Epidermal melanocyte (primary cell): ENCODE data around the gene USF2.

Source experiments
- DNase-seq: peaks from one replicate; pipeline ENCODE4 v3.0.0; 2011; ENCODE audit warnings: low spot score; ENCODE audit not compliant: insufficient read length

The USF2 gene

DNA sequence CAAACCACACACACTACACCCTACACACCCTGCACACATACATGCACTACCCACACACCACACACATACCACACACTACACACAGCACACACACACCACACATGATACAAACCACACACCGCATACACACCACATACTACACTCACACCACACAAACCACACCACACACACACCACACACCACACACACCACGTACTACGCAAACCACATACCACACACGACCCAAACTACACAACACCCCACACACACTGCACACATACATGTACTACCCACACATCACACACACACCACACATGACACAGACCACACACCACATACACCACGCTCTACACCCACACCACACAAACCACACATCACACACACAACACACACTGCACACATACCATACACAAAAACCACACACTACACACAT lies 29.8 kb downstream of the USF2 start:
- no peak for DNase-seq

DNA sequence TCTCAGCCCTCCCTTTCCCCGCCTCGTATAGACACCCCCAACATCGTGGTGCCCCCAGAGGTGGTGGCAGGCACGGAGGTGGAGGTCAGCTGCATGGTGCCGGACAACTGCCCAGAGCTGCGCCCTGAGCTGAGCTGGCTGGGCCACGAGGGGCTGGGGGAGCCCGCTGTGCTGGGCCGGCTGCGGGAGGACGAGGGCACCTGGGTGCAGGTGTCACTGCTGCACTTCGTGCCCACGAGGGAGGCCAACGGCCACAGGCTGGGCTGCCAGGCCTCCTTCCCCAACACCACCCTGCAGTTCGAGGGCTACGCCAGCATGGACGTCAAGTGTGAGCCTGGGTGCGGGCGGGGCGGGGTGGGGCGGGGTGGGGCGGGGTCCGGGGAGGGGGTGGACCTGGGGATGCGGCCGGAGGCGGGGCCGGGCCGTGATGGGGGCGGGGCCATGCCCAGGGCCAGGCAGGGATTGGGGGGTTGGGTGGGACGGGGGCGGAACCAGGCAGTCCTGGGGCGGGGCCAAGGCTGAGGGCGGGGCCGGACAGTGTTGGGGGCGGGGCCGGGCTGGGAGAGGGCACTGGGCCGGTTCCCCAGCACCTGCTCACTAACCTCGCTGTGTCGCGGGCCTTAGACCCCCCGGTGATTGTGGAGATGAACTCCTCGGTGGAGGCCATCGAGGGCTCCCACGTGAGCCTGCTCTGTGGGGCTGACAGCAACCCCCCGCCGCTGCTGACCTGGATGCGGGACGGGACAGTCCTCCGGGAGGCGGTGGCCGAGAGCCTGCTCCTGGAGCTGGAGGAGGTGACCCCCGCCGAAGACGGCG lies 31.0 kb downstream of the USF2 start:
- DNase-seq: no peak

DNA sequence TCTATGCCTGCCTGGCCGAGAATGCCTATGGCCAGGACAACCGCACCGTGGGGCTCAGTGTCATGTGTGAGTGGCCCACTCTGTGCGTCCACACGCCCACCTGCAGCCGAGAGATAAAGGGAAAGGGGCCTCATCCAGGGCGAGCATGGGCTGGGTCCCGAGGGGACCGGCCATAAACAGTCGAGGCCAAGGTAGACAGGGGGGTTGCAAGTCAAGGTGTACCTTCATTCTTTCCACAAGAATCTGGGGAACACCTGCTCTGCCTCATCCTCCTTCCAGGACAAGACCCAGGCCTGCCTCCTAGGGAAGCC lies 31.5 kb downstream of the USF2 start:
- no peak for DNase-seq

- DNase-seq: no peak
Measured at GRCh38 chr19:35301961-35302360, 33.2 kb downstream of the USF2 start.

DNA sequence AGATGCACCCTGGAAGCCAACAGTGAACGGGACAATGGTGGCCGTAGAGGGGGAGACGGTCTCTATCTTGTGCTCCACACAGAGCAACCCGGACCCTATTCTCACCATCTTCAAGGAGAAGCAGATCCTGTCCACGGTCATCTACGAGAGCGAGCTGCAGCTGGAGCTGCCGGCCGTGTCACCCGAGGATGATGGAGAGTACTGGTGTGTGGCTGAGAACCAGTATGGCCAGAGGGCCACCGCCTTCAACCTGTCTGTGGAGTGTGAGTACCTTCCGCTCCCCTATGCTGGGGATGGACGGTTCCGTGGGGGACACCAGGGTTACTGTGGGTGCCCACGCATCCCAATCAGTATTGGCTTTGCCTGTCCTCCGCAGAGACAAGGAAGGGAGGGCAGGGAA lies 33.7 kb downstream of the USF2 start:
- DNase-seq: no peak

- DNase-seq: no peak
Measured at GRCh38 chr19:35303357-35303915, 34.7 kb downstream of the USF2 start.

DNA sequence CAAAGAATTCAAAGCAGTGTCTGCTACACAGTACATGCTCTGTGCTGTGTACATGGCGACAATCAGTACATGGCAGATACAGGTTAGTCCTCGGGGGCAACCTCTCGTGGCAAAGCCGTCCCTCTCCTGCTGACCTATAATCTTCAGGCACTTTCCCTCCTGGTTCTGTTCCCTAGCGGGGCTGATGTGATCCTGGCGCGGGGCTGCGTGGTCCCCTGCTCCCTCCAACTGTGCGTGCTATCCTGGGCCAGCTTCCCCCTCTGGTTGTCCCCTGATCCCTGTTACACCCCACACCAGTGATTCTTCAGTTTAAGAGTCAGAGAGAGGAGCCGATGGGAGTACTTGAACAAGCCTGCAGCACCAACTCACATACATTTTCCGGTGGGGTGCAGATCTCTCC lies 35.3 kb downstream of the USF2 start:
- no peak for DNase-seq

GRCh38 chr19:35305181-35305580 lies 36.4 kb downstream of the USF2 start:
- DNase-seq: no peak

- DNase-seq: no peak
Measured at GRCh38 chr19:35306473-35307246, 37.9 kb downstream of the USF2 start.

GRCh38 chr19:35307931-35308330 lies 39.2 kb downstream of the USF2 start:
- no peak for DNase-seq

DNA sequence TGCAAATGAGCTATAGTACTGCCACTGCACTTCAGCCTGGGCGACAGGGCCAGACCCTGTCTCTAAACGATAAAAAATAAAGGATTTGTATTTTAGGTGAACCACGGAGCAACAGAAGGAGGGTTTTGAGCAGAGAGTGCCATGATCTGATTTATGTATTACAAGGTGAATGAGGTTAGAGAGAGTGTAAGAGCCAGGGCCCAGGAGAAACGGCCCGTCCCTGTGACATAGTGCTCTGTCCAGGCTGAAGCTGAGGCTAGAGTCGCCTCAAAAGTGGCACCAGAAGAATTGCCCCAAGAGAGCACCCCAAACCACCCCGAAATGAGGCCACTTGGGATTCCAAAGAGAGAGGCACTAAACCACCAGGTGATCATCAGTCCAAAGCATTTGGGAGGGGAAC lies 40.1 kb downstream of the USF2 start:
- DNase-seq: no peak

DNA sequence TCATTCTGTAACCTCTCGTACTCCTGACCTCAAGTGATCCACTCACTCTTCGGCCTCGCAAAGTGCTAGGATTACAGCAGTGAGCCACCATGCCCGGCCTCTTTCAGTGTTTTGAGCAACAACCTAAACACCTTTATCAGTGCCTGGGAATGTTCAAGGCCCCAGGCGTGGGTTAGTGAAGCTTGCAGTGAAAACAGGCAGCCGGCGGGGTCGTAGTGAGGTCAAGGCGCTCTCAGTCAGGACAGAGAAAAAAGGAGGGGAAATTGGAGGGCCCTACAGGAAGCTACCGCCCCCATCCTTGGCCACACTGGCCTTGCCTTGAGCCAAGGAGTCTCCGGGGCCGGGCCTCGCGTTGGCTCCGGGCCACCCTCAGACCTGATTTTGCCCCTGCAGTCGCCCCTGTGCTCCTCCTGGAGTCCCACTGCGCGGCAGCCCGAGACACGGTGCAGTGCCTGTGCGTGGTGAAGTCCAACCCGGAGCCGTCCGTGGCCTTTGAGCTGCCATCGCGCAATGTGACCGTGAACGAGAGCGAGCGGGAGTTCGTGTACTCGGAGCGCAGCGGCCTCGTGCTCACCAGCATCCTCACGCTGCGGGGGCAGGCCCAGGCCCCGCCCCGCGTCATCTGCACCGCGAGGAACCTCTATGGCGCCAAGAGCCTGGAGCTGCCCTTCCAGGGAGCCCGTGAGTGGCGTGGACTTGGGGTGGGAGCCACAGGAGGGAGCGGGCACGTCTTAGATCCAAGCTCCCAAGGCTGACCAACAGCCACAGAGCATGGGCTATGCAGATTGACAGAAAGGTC lies 40.9 kb downstream of the USF2 start:
- no peak for DNase-seq

DNA sequence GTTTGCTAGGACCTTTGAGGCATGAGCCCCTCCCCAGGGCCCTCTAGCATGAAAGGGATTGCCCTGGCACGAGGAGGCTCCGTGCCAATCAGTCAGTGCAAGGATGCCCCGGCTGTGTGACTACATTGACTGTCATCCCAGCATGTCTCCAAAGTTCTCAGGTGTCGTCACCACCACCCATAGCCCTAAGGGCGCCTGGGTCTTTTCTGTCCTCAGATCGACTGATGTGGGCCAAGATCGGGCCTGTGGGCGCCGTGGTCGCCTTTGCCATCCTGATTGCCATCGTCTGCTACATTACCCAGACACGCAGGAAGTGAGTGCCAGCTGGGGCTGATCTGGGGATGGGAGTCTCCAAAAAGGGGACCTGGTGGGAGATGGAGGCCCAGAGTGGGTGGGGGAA lies 41.6 kb downstream of the USF2 start:
- DNase-seq: no peak

DNA sequence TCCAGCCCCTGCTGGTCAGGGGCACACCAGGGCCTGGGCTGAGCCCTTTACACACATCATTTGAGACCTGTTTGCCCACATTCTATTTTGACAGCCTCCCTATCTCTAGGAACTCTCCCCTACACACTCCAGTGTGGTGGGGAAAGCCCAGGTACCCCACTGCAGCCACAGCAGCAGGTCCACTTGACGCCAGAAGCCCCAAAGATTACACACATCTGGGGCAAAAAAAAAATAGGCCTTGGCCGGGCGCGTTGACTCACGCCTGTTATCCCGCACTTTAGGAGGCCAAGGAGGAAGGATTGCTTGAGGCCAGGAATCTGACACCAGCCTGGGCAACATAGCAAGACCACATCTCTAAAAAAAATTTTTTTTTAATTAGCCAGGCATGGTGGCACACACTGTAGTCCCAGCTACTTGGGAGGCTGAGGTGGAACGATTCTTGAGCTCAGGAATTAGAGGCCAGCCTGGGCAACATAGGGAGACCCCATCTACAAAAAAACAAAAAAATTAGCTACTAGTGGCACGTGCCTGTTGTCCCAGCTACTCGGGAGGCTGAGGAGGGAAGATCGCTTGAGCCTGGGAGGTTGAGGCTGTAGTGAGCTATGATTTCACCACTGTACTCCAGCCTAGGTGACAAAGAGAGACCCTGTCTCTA lies 42.2 kb downstream of the USF2 start:
- no peak for DNase-seq

DNA sequence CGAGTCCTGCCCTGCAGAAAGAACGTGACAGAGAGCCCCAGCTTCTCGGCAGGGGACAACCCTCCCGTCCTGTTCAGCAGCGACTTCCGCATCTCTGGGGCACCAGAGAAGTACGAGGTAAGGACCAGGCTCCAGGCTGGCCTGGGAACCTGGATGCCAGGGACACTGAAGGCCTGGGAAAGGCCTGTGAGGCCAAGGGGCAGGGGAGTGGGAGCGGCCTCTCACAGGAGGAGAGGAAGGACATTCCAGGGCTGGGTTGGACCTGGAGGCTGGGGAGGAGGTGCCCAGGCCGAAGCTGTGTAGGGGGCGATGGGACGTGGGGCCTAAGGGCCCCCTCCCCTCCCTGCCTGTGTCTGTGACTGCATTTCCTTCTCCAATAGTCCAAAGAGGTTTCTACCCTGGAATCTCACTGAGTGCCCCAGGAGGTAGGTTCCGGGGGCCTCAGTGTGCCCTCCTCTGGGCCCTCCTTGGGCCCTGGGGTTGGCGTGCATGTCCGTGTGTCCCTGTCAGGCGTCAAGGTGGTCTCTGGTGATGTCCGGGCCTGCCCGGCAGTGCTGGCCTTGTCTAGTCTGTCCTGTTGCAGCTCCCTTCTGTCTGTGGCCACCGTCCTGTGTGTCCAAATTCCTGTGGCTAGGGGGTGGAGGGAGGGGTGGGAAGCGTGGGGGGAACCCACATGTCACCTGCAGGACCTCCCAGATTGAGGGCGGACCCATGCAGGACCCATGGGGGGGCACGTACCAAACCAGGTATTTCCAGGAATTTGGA lies 43.3 kb downstream of the USF2 start:
- no peak for DNase-seq

- DNase-seq: no peak
Measured at GRCh38 chr19:35313587-35313986, 44.8 kb downstream of the USF2 start.

DNA sequence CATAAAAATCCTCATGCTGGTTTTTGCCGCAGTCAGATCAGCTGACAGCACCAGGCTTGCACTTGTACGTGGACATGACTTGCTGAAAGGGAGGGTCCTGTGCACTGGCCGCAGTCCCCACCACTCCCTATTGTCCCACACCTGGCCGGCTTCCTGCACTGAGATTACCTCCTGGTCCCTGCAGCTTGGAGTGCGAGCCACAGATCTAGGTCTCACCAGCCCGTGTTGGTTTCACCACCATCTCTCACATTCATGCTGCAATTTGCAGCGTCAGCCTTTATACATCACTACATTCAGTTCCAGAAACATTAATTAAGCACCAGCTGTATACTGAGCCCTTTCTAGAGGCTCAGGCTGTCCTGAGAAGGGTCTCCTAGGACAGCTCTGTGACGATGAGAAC lies 45.3 kb downstream of the USF2 start:
- no peak for DNase-seq

DNA sequence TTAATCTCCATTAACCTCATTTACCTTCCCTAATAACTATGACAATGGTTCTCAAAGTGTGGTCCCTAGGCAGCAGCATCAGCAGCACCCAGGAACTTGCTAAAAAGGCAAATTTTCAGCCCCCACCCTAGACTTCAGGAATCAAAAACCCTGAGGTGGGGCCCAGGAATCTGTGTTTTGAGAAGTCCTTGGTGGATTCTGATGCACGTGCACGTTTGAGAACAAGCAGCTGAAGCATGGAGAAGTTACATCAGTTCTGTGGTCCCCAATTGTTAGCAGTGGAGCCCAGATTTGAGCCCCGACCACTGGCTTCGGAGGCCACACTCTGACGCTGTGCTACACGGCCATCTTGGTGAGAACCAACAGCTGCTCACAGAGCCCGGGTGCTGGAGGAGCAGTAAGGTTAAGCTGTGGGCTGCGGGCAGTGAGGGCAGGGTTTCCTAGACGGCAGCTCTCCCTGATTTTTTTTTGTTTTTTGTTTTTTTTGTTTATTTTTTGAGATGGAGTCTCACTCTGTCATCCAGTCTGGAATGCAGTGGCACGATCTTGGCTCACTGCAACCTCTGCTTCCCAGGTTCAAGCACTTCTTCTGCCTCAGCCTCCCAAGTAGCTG lies 46.2 kb downstream of the USF2 start:
- DNase-seq: no peak

DNA sequence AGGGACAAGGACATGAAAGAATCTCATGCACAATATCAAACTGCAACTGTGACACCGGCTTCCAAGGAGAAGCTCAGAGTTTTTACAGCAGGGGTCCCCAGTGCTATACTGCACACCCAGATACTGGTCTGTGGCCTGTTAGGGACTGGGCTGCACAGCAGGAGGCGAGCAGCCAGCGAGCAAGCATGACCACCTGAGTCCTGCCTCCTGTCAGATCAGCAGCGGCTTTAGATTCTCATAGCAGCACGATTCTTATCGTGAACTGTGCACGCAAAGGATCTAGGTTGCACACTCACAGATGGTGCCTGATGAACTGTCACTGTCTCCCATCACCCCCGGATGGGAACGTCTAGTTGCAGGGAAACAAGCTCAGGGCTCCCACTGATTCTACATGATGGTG lies 47.1 kb downstream of the USF2 start:
- no peak for DNase-seq

- no peak for DNase-seq
Measured at GRCh38 chr19:35316560-35316959, 47.8 kb downstream of the USF2 start.
